ENCODE results near the gene NECTIN2. TPM values are rescaled to one million over a fixed set of nuclear protein-coding genes. Genes with fewer than 3 reads are reported as not detected.

NECTIN2 gene
- total and polyA plus RNA-seq, 4 donors: 49.4 to 77.5 (median 55.5) TPM

- DNase-seq (ENCODE audit: low spot score): no peak
- Histone ChIP-seq H3K27me3 (ENCODE audit: control insufficient read depth in 4 of 4, insufficient read depth in 4 of 4, low read length in 3 of 4) (no peaks in the 10 kb centered on the region), H3K9me3 (ENCODE audit: control insufficient read depth in 4 of 4, low read length in 3 of 4) (no peaks in the 10 kb centered on the region), H3K27ac (ENCODE audit: low read depth in 1 of 2, low read length in 2 of 2) (no peak overlapping the region), H3K4me3 (ENCODE audit: low read depth in 1 of 3, low read length in 3 of 3) (no peak overlapping the region), H3K36me3 (ENCODE audit: control insufficient read depth in 4 of 4, insufficient read depth in 3 of 4, low read depth in 1 of 4, low read length in 3 of 4) (no peaks in the 10 kb centered on the region), H3K9ac (ENCODE audit: low read depth in 1 of 2, low read length in 2 of 2) (no peak overlapping the region), H3K4me1 (ENCODE audit: control insufficient read depth in 4 of 4, insufficient read depth in 4 of 4, low read length in 3 of 4) (peaks cover 0 to under 1% (median 0%) of the 10 kb centered on the region in 4 donors)
- TF ChIP-seq TAF1 (conservative IDR thresholded peaks at IDR 0.05) (no peak), HNF4A (conservative IDR thresholded peaks at IDR 0.05) (no peak), RAD21 (IDR thresholded peaks at IDR 0.05) (no peak), CTCF (IDR thresholded peaks at IDR 0.05; ENCODE audit: low read depth, low read length, missing input control) (no peak), HNF4G (IDR thresholded peaks at IDR 0.05) (no peak), NR2F2 (IDR thresholded peaks at IDR 0.05) (no peak), YY1 (IDR thresholded peaks at IDR 0.05) (no peak), FOXA2 (IDR thresholded peaks at IDR 0.05) (no peak), EGR1 (IDR thresholded peaks at IDR 0.05; ENCODE audit: low read depth in 2 of 2) (no peak), MAX (IDR thresholded peaks at IDR 0.05) (no peak), GABPA (IDR thresholded peaks at IDR 0.05 in 1 of 2, conservative IDR thresholded peaks at IDR 0.05 in 1 of 2) (no peak), JUND (IDR thresholded peaks at IDR 0.05) (no peak), ATF3 (IDR thresholded peaks at IDR 0.05) (no peak), FOXA1 (IDR thresholded peaks at IDR 0.05) (no peak), ZBTB33 (IDR thresholded peaks at IDR 0.05) (no peak), SP1 (IDR thresholded peaks at IDR 0.05) (no peak), REST (IDR thresholded peaks at IDR 0.05) (no peak), RXRA (IDR thresholded peaks at IDR 0.05) (no peak)
- 90% methylated on average over 2 of the region's 2 CpGs for WGBS
These were observed 6.8 kb upstream of the NECTIN2 start for GRCh38 chr19:44839276-44839675.

All from liver (tissue), 9 donors.